K562 (cell line): Measurements from ENCODE around the gene ARMC6. TPM values are rescaled to one million over a fixed set of nuclear protein-coding genes. Genes with fewer than 3 reads are reported as not detected.

Source experiments
- C11orf30 ChIP-seq: fragments of 450-650 bp; IDR thresholded peaks from 2 replicates; pipeline ENCODE4 v1.6.1; 2016; ENCODE audit warnings: low read depth, mild to moderate bottlenecking
- HMG20A ChIP-seq: fragments of 450-650 bp; formaldehyde crosslinking; conservative IDR thresholded peaks from 2 replicates; pipeline ENCODE4 v1.4.0; 2020; ENCODE audit warnings: mild to moderate bottlenecking, mixed read lengths
- TEAD1 ChIP-seq, 2 experiments: fragments of 450-650 bp in 1 of 2; sonication (generic) in 1 of 2; formaldehyde crosslinking; IDR thresholded peaks; 2 replicates each; pipeline versions ENCODE4 v1.4.0 to v1.8.0; 2020 to 2022; ENCODE audit warnings: mild to moderate bottlenecking in 2 of 2, missing genetic modification reagents in 1 of 2
- ZBTB7A ChIP-seq: IDR thresholded peaks from 2 replicates; pipeline ENCODE4 v1.6.1; 2011; ENCODE audit warnings: low read depth, mild to moderate bottlenecking, low read length, moderate library complexity, borderline replicate concordance; ENCODE audit not compliant: control insufficient read depth
- polyA plus RNA-seq, 8 experiments: library from polyadenylated mRNA; depleted of rRNA in 4 of 8; stranded (reverse) in 5 of 8; unstranded in 3 of 8; fragments of >200 nt; fragmentation: Nextera tagmentation in 2 of 8; fragmentation: Illumina TruSeq in 1 of 8; extraction: Ambion mirVana in 2 of 8; extraction: Trizol in 1 of 8; gene quantifications; 2 replicates each; pipeline versions ENCODE4 v1.2.1 to v1.2.3, GENCODE V29; 2011 to 2014; ENCODE audit warnings: inconsistent platforms in 1 of 8, missing spikeins in 1 of 8
- total RNA-seq, 7 experiments: library from RNA; depleted of rRNA in 6 of 7; stranded (reverse); fragments of >200 nt in 6 of 7; fragmentation: Illumina TruSeq in 2 of 7; extraction: Trizol in 2 of 7; gene quantifications; 2 replicates each; pipeline versions ENCODE4 v1.2.1 to v1.2.3, GENCODE V29; 2011 to 2021; ENCODE audit warnings: low replicate concordance in 1 of 7
- TF ChIP-seq, protein P1 (sequence below): fragments of 250-450 bp; sonication (Bioruptor Pico); IDR thresholded peaks from 2 replicates; pipeline ENCODE4 v1.5.0; 2020; ENCODE audit warnings: mild to moderate bottlenecking
- TF ChIP-seq, protein P2 (sequence below): fragments of 250-450 bp; sonication (Bioruptor Pico); IDR thresholded peaks from 2 replicates; pipeline ENCODE4 v1.9.0; 2021; ENCODE audit warnings: mild to moderate bottlenecking
- TF ChIP-seq, protein P3 (sequence below): fragments of 450-650 bp; formaldehyde crosslinking; IDR thresholded peaks from 2 replicates; pipeline ENCODE4 v1.4.0; 2020; ENCODE audit warnings: mild to moderate bottlenecking, moderate library complexity
- TF ChIP-seq, protein P4 (sequence below): fragments of 250-450 bp; sonication (Bioruptor Pico); IDR thresholded peaks from 2 replicates; pipeline ENCODE4 v1.5.0; 2021; ENCODE audit warnings: mild to moderate bottlenecking, moderate library complexity
- TF ChIP-seq, protein P5 (sequence below): fragments of 250-450 bp; sonication (Bioruptor Pico); IDR thresholded peaks from 2 replicates; pipeline ENCODE4 v1.5.0; 2021
- TF ChIP-seq, protein P6 (sequence below): fragments of 450-650 bp; IDR thresholded peaks from 2 replicates; pipeline ENCODE4 v1.6.1; 2016; ENCODE audit warnings: antibody characterized with exemption
- TF ChIP-seq, protein P7 (sequence below), 2 experiments: IDR thresholded peaks; 2 replicates each; pipeline ENCODE4 v1.6.1; 2011; ENCODE audit warnings: borderline replicate concordance in 1 of 2, control low read depth in 1 of 2, low read depth in 1 of 2, low read length in 1 of 2, mild to moderate bottlenecking in 1 of 2, mixed read lengths in 1 of 2, moderate library complexity in 1 of 2; ENCODE audit not compliant: insufficient read depth in 1 of 2, insufficient read length in 1 of 2, poor library complexity in 1 of 2, severe bottlenecking in 1 of 2; ENCODE audit errors: extremely low read depth in 1 of 2
- TF ChIP-seq, protein P8 (sequence below): fragments of 200-800 bp; sonication (Bioruptor generic); IDR thresholded peaks from 2 replicates; pipeline ENCODE4 v1.6.1; 2017; ENCODE audit warnings: missing genetic modification characterization, missing compliant biosample characterization

Gene ARMC6
- total and polyA plus RNA-seq, 9 of the 15 experiments (the other 6 are each of a cell fraction or from before 2014, with no cell fraction given), result 2.1 to 93.4 (median 63.6) TPM

DNA sequence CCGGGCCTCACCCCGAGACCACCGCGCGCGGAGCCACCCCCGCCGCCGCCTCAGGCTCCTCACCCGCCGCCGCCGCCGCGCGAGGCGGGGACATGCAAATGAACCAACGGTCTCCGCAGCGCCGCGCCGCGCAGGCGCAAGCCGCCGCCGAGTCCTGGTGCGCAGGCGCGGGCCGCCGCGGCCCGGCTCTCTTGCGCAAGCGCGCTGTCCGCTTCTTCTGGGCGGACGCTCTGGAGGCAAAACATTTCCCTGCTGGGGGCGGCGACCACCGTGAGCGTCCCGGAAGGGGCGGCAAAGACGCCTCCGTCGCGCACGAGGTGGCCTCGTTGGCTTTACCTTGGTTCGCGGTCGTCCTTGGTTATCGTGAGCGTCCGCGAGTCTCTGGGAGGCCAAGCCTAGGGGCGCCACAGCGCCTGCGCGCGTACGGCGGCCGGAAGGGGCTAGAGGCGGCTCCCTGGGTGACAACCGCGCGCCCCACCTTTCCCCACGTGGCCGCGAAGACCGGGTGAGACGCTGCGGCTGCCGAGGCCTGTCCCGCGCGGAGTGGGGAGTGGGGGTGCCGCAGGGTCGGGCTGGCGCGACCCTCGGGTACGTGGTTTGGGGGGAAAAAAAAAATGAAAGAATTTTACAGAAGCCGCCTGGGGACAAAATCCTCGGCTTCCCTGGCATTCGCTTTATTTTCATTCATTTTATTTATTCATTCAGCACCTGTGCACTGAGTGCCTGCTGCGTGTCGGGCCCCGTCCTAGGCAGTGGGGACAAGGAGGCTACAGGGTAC lies at the start of gene ARMC6, which contains the start of gene SUGP2 (continued):
- peak; percentile 49 for TF ChIP-seq C11orf30
- TF ChIP-seq, protein P1, sequence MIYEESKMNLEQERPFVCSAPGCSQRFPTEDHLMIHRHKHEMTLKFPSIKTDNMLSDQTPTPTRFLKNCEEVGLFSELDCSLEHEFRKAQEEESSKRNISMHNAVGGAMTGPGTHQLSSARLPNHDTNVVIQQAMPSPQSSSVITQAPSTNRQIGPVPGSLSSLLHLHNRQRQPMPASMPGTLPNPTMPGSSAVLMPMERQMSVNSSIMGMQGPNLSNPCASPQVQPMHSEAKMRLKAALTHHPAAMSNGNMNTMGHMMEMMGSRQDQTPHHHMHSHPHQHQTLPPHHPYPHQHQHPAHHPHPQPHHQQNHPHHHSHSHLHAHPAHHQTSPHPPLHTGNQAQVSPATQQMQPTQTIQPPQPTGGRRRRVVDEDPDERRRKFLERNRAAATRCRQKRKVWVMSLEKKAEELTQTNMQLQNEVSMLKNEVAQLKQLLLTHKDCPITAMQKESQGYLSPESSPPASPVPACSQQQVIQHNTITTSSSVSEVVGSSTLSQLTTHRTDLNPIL (CRISPR knock-in tag), result no peak
- TF ChIP-seq, protein P2, sequence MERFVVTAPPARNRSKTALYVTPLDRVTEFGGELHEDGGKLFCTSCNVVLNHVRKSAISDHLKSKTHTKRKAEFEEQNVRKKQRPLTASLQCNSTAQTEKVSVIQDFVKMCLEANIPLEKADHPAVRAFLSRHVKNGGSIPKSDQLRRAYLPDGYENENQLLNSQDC (CRISPR knock-in tag), result 0 out of 2 replicates have a peak, but pooled peaks have one; percentile 17
- TF ChIP-seq ZBTB7A, result peak; percentile 99
- TF ChIP-seq, protein P3, sequence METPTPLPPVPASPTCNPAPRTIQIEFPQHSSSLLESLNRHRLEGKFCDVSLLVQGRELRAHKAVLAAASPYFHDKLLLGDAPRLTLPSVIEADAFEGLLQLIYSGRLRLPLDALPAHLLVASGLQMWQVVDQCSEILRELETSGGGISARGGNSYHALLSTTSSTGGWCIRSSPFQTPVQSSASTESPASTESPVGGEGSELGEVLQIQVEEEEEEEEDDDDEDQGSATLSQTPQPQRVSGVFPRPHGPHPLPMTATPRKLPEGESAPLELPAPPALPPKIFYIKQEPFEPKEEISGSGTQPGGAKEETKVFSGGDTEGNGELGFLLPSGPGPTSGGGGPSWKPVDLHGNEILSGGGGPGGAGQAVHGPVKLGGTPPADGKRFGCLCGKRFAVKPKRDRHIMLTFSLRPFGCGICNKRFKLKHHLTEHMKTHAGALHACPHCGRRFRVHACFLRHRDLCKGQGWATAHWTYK, result no peak
- TF ChIP-seq, protein P4, sequence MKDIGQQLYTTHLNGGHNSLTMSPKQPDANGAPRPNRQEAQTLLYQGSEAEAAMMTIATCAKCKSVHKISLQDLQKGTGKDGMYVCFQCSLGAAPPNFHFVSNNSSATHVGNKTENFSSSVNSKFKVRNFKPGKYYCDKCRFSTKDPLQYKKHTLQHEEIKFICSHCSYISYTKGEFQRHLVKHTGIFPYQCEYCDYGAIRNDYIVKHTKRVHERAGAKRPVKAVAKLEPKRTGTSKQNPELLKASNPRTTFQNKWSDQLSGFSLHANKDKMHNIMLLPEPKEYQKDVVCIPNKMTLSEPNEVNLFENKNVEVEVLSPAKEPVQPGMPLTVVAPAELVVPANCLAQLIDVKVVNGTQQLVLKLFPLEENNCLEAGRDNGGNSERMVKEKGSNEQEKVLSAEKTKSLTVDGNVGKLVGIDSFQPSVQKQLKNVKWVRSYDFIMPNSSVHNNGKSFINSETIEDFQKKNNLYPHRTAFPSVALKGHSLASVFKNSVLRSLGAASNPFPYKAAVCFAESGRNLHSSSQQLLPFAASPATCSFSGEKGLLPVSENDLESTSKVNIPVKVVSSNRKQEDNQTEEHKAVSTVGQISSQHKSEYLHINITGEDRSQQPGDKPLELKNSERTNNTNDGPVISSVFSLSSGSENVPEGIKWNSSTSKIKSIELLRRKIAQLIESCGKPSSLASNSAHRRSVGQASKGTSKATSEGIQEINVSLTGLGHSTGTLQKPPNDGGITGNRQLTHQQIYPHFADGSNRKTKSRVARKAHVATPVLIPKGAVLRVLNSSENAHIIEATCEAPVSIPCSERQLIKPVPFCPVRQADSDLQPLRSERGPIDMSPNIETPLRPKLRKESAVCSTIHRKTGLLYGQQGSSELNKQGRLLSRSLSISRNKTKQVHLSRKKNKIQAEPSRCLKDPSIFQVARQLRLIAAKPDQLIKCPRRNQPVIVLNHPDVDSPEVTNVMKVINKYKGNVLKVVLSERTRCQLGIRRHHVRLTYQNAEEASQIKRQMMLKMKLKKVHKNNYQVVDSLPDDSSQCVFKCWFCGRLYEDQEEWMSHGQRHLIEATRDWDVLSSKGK (CRISPR knock-in tag), result no peak
- TF ChIP-seq HMG20A (CRISPR knock-in tag), result no peak
- TF ChIP-seq TEAD1 (CRISPR knock-in tag; IDR thresholded peaks at IDR 0.05), result peak in 1 of 2 experiments; percentile 46; a peak in 2 of 4 replicates
- TF ChIP-seq, protein P5, sequence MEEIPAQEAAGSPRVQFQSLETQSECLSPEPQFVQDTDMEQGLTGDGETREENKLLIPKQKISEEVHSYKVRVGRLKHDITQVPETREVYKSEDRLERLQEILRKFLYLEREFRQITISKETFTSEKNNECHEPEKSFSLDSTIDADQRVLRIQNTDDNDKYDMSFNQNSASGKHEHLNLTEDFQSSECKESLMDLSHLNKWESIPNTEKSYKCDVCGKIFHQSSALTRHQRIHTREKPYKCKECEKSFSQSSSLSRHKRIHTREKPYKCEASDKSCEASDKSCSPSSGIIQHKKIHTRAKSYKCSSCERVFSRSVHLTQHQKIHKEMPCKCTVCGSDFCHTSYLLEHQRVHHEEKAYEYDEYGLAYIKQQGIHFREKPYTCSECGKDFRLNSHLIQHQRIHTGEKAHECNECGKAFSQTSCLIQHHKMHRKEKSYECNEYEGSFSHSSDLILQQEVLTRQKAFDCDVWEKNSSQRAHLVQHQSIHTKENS, result no peak
- TF ChIP-seq, protein P6, sequence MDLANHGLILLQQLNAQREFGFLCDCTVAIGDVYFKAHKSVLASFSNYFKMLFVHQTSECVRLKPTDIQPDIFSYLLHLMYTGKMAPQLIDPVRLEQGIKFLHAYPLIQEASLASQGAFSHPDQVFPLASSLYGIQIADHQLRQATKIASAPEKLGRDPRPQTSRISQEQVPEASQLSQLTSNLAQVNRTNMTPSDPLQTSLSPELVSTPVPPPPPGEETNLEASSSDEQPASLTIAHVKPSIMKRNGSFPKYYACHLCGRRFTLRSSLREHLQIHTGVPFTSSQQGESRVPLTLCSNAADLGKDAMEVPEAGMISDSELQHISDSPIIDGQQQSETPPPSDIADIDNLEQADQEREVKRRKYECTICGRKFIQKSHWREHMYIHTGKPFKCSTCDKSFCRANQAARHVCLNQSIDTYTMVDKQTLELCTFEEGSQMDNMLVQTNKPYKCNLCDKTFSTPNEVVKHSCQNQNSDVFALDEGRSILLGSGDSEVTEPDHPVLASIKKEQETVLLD, result peak; percentile 93
- TF ChIP-seq, protein P7, sequence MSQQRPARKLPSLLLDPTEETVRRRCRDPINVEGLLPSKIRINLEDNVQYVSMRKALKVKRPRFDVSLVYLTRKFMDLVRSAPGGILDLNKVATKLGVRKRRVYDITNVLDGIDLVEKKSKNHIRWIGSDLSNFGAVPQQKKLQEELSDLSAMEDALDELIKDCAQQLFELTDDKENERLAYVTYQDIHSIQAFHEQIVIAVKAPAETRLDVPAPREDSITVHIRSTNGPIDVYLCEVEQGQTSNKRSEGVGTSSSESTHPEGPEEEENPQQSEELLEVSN (IDR thresholded peaks at IDR 0.05; ENCODE audit: borderline replicate concordance in 1 of 2, extremely low read depth in 1 of 2, insufficient read depth in 1 of 2, insufficient read length in 1 of 2, low read depth in 1 of 2, low read length in 1 of 2, poor library complexity in 1 of 2, severe bottlenecking in 1 of 2), result peak; percentile 99
- TF ChIP-seq, protein P8, sequence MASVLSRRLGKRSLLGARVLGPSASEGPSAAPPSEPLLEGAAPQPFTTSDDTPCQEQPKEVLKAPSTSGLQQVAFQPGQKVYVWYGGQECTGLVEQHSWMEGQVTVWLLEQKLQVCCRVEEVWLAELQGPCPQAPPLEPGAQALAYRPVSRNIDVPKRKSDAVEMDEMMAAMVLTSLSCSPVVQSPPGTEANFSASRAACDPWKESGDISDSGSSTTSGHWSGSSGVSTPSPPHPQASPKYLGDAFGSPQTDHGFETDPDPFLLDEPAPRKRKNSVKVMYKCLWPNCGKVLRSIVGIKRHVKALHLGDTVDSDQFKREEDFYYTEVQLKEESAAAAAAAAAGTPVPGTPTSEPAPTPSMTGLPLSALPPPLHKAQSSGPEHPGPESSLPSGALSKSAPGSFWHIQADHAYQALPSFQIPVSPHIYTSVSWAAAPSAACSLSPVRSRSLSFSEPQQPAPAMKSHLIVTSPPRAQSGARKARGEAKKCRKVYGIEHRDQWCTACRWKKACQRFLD (CRISPR knock-in tag), result peak; percentile 74; the same call in 1 of the 2 replicates
